GM10266 (cell line): ENCODE results near the gene DCTPP1.
"Not testable (repeated sequence)": the region's sequence is repeated elsewhere in the genome, so short reads cannot be mapped to it uniquely, and the experiment has no call there.

Source experiments
- DNase-seq: peaks from one replicate; pipeline ENCODE4 v3.0.0; 2012; ENCODE audit errors: extremely low spot score
- TF ChIP-seq, protein P1 (sequence below): IDR thresholded peaks from 2 replicates; pipeline ENCODE4 v1.5.1; 2012; ENCODE audit warnings: mild to moderate bottlenecking, low read depth; ENCODE audit not compliant: control insufficient read depth, insufficient read depth; ENCODE audit errors: missing control alignments

Gene DCTPP1

GRCh38 chr16:30472328-30472942 lies 42.6 kb upstream of the DCTPP1 start, which contains the start of gene ITGAL:
ITGAL (plus strand) TSS chr16:30472742; CDS start chr16:30472838, 96 bp downstream.
- TF ChIP-seq, protein P1, sequence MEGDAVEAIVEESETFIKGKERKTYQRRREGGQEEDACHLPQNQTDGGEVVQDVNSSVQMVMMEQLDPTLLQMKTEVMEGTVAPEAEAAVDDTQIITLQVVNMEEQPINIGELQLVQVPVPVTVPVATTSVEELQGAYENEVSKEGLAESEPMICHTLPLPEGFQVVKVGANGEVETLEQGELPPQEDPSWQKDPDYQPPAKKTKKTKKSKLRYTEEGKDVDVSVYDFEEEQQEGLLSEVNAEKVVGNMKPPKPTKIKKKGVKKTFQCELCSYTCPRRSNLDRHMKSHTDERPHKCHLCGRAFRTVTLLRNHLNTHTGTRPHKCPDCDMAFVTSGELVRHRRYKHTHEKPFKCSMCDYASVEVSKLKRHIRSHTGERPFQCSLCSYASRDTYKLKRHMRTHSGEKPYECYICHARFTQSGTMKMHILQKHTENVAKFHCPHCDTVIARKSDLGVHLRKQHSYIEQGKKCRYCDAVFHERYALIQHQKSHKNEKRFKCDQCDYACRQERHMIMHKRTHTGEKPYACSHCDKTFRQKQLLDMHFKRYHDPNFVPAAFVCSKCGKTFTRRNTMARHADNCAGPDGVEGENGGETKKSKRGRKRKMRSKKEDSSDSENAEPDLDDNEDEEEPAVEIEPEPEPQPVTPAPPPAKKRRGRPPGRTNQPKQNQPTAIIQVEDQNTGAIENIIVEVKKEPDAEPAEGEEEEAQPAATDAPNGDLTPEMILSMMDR = no peak
- DNase-seq = peak; percentile 80

GRCh38 chr16:30470632-30470995 lies 40.8 kb upstream of the DCTPP1 start:
- TF ChIP-seq, protein P1 = no peak
- no peak for DNase-seq

- no peak for DNase-seq
- TF ChIP-seq, protein P1 = no peak
These were observed 40.3 kb upstream of the DCTPP1 start for GRCh38 chr16:30470170-30470512.

GRCh38 chr16:30464078-30464477 lies 34.2 kb upstream of the DCTPP1 start:
- no peak for DNase-seq
- TF ChIP-seq, protein P1 = no peak

DNA sequence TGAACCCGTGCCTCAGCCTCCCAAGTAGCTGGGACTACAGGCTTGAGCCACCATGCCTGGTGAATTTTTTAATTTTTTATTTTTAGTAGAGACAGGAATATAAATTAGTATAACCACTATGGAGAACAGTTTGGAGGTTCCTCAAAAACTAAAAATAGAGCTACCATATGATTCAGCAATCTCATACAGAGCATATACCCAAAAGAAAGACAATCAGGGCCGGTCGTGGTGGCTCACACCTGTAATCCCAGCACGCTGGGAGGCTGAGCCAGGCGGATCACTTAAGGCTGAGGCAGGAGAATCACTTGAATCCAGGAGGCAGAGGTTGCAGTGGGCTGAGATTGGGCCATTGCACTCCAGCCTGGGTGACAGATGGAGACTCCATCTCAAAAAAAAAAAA lies 31.6 kb upstream of the DCTPP1 start:
- not testable (repeated sequence) for DNase-seq

- TF ChIP-seq, protein P1 = no peak
- no peak for DNase-seq
These were observed 29.6 kb upstream of the DCTPP1 start for GRCh38 chr16:30459456-30459855.

GRCh38 chr16:30458561-30459394 lies 28.9 kb upstream of the DCTPP1 start:
- DNase-seq = peak; percentile 68
- TF ChIP-seq, protein P1 = no peak
